Activated CD4-positive, alpha-beta T cell treated with anti-CD3 and anti-CD28 coated beads, Interleukin-10, Interleukin-2, amounts not matched to agents 100 ng/mL and 50 ng/mL, durations not matched to agents 16 hours and 8 hours (primary cell): ENCODE results near the gene GDI1.
A peak's percentile ranks its signal among the peaks of the same experiment; 100 is the strongest.

Source experiments
- DNase-seq: peaks from one replicate; pipeline ENCODE4 v3.0.0-alpha.2; 2020

Gene GDI1

DNA sequence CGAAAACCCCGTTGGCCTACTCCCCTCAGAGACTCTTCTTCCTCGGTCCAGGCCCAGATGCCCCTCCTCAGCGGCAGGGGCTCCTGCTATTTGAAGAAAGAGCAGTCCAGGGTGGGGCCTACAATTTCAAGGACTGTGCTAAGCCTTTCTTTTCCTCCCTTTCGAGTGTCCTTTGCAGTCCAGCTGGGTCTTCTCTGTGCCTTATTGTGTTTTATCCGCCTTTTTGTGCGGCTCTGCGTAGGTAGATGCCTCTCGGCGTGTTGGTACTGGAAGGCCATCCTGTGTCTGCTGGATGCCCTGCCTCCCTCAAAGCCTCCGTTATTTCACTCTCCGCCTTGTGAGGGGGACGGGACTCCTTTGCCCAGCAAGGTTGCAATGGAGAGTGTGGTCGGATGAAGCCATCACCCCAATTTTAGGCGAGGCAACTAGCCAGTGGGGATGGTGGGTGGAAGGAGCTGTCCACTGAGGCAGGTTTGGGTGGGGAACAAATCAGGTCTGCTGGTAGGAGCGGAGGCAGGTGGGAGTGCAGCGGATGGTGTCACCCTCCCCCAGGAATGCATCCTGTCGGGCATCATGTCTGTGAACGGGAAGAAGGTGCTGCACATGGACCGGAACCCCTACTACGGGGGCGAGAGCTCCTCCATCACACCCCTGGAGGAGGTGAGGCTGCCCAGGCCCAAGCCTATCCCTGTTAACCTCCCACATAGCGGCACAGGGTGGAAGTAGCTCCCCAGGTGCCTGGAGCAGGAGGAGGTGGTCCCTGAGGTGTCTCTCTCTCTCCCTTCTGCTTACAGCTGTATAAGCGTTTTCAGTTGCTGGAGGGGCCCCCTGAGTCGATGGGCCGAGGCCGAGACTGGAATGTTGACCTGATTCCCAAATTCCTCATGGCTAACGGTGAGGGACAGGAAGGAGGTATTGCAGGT, 1.3 kb downstream of the GDI1 start:
- no peak for DNase-seq

DNA sequence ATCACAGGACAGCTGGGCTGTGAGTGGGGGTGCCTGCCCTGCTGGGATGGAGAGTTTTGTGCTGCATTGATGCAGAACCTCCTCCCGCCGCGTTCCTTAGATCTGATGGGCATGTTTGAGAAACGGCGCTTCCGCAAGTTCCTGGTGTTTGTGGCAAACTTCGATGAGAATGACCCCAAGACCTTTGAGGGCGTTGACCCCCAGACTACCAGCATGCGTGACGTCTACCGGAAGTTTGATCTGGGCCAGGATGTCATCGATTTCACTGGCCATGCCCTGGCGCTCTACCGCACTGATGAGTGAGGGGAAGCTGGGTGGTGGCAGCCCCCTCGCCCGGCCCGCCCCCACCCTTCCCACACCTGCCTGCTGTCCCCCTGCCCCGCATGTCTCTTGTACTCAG, 2.9 kb downstream of the GDI1 start:
- no peak for DNase-seq

DNA sequence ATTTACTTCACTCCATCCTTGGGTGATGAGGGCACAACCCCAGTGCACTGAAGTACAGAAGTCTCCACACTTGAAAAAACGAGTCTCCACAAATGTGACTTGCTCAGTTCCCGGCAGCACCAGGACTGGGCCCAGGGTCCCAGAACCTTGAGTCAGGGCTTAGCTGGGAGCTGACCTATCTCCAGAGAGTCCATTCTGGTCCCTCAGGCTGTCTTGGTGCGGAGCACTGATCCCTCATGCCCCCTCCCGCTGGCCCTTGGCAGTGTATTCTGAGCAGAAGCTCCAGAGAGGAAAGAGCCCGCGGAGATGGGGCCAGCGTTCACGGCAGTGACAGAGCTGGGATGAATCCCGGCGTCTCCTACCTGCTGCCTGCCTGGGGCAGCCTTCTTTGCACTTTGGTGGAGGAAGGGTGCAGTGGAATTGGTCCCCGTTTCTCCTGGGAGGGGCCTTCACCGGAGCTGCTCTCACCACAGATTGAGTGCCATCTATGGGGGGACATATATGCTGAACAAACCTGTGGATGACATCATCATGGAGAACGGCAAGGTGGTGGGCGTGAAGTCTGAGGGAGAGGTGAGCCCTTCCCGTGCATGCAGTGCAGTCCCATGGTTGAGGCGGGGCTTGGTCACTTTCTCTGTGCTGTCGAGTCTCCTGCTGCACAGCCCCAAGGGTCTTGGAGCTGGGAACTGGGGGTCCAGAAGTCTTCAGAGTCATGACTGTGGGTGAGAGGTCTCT, 3.8 kb downstream of the GDI1 start:
- DNase-seq = no peak

DNA sequence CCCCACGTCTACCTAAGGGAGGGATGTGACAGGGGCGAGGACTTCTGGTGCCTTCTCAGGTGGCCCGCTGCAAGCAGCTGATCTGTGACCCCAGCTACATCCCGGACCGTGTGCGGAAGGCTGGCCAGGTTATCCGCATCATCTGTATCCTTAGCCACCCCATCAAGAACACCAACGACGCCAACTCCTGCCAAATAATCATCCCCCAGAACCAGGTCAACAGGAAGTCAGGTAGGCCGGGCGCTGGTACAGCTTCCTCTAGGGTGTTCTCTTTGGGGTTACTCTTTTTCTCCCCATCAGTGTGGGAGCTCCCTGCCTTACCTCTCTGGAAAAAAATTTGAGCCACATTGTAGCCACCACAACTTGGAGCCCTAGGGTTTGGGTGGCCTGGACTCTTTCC, 4.6 kb downstream of the GDI1 start:
- DNase-seq = no peak

DNA sequence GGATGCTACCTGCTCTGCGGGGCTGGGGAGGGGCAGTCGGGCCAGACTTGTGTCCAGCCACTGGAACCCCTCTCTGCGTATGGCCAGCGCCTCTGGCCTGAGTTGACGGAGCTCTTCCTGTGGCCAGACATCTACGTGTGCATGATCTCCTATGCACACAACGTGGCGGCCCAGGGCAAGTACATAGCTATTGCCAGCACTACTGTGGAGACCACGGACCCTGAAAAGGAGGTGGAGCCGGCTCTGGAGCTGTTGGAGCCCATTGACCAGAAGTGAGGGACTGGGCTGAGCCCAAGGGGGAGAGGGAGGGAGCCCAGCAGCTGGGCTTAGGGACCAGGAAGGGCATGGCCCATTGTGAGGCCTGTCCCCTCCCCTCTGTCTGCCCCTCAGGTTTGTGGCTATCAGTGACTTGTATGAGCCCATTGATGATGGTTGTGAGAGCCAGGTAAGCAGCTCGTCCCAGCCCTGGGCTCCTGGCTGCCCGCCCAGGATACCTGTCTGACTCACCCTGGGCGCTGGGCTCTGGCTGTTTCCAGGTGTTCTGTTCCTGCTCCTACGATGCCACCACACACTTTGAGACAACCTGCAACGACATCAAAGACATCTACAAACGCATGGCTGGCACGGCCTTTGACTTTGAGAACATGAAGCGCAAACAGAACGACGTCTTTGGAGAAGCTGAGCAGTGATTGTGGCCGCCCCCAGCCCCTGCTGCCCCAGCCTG, 5.2 kb downstream of the GDI1 start:
- DNase-seq = no peak

DNA sequence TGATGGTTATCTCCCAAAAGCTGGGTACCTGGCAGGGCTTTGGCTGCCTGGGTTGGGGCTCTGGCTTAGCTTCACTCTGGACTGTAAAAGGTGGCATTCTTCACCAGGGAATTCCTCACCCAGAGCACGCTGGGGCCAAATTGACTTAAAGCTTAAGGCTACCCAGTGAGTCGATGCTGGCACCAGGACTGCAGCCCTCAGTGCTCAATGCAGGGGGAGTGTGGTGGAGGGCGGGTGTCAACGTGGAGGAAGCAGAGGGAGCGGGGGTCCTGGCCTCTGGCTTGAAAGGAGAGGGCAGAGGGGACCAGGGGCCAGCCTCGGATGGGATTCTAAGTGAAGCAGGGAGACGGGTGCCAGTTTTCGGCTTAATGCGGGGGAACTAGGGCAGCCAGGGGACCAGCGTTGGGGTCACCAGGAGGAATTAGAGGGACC, 6.5 kb downstream of the GDI1 start:
- no peak for DNase-seq

DNA sequence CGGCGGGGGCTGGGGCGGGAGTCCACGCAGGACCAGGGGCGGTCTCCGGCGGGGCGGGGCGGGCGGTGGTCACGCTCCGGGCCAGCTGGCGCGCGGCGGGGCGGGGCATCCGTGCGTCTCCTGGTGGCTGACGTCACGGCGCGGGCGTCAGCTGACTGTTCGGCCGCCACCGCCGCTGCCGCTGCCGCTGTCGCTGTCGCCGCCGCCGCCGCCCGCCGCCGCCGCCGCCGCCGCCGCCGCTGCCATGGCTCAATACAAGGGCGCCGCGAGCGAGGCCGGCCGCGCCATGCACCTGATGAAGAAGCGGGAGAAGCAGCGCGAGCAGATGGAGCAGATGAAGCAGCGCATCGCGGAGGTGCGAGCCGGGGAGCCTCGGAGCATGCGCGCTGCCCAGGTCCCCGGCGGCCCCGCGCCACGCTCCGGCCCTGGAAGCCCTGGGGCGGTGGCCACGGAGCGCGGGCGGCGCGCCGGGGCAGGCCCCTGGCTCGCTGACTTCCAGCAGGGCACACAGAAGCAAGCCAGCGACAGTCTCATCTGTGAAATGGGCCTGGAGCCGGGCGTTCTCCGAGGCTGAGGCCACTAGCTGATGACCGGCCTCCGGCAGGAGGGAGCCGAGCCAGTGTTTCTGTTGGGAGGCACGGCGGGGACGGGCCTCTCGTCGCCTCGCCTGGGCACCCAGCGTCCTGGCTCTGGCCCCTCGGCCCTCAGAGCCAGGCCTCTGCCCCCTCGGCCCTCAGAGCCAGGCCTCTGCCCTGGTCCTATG, 7.2 kb downstream of the GDI1 start, which contains the start of gene FAM50A:
Gene FAM50A (plus strand): TSS at position 150 of the 763 bp plus-strand sequence. CDS start 95 bp downstream, at position 245.
- peak; percentile 74 for DNase-seq

DNA sequence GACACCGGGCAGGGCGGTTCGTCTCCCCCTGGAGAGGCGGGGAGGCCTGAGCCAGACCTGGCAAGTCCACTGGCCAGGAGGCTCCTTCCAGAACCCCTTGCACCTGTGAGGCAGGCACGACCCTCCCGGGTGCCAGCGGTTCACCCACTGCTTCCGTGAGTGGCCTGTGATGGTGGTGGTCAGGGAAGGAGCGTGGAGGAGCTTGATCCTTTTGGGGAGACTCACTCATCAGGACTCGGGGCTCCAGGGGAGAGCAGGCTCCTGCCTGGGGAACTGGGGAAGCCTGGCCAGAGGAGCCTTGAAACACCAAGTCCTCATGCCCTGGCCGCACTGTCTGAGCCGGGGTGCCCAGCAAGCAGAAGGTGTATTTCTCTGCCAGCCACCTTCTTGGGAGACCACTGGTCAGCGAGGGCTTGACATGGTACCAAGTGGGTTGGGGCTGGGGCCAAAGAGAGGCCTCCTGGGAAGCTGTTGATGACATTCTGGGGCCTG, 7.8 kb downstream of the GDI1 start:
- no peak for DNase-seq

DNA sequence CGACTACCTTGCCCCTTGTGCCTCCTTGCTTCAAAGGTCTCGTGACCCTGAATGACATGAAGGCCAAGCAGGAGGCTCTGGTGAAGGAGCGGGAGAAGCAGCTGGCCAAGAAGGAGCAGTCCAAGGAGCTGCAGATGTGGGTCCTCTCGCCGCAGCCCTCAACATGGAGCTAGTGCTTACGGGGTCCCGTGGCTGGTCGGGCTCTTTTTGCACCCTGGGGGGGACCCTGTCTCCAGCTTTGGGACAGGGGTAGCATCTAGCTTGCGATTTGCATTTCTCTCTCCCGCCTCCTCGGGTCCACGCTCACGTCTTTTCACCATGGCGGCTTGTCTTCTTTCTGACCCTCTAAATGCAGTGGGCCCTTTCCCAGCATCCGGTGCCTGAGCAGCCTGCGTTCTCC, 8.8 kb downstream of the GDI1 start:
- DNase-seq = no peak

DNA sequence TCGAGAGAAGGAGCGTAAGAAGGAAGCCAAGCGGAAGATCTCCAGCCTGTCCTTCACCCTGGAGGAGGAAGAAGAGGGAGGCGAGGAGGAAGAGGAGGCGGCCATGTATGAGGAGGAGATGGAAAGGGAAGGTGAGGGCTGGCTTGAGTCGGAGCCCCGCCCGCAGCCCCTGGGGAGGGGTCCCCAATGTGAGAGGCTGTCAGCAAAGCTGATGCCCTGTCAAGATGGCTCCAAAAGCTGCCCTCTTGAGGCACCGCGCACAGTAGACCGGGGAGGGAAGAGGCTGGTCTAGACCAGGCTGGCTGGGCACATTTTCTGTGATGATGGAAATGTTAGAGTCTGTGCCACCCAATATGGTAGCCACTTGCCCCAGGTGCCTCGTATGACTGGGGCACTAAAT, 9.5 kb downstream of the GDI1 start:
- DNase-seq = no peak

DNA sequence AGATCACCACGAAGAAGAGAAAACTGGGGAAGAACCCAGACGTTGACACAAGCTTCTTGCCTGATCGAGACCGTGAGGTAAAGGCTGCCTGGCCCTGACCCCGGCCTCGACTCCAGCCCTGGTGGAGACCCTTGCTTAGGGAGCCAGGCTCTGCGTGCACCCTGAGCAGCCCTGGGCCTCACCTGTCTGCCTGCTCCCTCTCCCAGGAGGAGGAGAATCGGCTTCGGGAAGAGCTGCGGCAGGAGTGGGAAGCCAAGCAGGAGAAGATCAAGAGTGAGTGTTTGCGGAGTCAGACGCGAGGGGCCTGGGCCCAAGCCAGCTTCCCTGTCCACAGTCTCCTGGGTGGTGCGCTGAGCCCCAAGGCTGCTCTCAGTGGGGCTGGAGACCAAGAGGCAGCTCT, 11.5 kb downstream of the GDI1 start:
- no peak for DNase-seq

DNA sequence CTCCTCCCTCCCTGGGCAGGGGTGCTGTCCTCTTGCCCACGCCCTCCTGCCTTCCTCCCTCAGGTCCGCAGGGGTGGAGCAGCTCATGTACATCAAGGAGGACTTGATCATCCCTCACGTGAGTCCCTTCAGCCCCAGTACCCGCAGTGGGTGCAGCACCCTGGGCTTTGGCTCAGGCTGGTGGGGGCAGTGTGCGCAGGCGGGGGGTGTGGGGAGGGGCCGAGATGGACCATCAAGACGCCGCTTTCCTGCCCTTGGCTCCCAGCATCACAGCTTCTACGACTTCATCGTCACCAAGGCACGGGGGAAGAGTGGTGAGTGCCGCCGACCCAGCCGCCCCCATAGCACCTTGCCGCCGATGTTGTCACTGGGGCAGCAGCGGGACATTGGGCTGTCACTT, 12.7 kb downstream of the GDI1 start:
- no peak for DNase-seq

DNA sequence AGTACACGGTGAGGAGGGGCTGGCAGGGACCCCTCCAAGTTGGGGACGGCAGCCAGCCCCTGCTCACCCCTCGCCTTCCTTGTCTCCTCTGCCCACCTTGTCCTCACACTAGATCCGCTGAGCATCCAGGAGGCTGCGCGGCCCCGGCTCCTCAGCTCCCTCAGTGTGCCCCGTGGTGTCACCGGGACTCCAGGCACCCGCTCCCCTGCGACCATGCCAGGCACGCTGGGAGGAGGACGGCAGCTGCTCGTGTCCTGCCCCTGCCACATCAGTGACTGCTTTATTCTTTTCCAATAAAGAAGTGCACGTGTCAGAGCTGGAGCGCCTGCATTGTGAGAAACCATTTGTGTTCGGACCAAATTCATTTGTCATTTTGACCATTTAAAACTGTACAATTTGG, 13.4 kb downstream of the GDI1 start:
- no peak for DNase-seq

DNA sequence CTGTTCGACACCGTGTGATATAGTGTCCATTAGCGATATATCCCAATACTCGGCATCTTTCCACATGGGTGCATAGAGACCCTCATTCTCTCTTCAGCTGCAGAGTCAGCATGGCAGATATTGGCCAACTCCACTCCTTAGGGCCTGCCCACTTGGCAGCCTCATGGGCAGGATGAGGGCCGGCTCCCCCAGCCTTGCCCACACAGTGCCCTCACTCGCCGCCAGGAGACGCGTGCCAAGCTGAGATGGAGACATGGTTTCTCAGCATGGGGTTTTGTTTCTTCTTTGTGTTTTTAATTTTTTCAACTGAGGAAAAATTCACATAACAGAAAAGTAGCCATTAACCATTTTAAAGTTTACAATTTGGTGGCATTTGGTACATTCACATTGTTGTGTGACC, 15.9 kb downstream of the GDI1 start:
- DNase-seq = no peak

DNA sequence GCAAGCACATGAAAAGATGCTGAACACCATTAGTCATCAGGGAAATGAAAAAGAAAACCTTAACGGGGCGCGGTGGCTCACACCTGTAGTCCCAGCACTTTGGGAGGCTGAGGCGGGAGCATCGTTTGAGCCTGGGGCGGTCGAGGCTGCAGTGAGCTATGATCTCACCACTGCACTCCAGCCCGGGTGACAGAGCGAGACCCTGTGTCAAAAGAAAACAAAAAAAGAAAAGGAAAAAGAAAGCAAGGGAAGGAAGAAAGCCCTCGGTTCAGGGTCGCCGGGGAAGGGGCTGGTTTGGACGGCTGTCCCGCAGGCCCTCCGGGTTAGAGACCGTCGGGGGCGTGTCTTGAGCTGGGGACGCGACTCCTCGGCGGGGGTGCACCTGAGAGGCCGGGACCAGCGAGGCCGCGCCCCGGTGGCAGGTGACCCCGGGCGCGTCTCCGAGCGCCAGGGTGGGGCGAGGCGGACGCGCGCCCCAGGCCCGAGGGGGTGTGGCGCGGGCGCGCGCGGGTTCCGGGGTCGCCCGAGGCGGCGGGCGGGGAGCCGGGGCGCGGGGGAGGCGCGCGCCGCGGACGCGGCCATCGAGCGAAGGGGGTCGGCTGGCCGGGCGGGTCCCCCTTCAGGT, 20.6 kb downstream of the GDI1 start:
- peak; percentile 59 for DNase-seq

DNA sequence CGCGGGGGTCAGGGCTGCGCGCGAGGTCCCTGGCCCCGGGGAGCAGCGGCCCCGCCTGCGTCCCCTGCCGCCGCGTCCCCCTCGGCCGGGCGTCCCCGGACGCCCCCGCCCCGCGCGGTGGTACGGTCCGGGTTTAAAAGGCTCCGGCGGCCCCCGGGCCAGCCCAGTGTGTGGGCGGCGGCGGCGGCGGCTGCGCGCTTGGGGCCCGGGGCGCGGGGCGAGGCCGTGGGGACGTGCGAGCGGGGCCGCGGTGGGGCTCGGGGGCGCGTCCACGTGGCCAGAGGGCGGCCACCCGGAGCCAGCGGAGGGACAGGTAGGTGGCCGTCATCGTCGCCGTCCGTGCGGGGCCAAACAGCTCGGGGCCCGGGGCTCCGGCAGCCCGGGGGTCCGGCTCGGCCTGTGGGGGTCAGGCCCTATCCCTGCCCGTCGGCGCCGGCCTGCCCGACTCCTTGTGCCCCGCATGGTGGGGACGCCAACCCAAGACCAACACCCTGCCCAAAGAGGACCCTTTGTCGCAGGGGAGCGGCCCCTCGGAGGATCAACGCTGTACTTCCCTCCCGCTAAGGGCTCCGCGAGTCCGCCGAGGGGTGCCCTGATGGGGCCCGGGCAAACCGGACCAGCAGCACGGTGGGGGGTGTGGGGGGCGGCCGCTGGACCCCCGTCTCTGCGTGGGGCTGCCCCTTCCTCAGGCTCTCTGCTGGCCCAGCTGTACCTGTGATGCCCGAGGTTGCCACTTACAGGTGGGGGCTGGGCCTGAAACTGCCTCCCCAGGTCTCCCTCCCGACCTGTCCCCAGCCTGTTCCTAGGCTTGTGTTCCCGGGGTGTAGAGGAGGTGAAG, 21.4 kb downstream of the GDI1 start, which contains the start of gene PLXNA3:
Gene PLXNA3 (plus strand): TSS at position 166 of the 838 bp plus-strand sequence. CDS start 1,903 bp downstream, outside the sequence.
- peak; percentile 57 for DNase-seq

DNA sequence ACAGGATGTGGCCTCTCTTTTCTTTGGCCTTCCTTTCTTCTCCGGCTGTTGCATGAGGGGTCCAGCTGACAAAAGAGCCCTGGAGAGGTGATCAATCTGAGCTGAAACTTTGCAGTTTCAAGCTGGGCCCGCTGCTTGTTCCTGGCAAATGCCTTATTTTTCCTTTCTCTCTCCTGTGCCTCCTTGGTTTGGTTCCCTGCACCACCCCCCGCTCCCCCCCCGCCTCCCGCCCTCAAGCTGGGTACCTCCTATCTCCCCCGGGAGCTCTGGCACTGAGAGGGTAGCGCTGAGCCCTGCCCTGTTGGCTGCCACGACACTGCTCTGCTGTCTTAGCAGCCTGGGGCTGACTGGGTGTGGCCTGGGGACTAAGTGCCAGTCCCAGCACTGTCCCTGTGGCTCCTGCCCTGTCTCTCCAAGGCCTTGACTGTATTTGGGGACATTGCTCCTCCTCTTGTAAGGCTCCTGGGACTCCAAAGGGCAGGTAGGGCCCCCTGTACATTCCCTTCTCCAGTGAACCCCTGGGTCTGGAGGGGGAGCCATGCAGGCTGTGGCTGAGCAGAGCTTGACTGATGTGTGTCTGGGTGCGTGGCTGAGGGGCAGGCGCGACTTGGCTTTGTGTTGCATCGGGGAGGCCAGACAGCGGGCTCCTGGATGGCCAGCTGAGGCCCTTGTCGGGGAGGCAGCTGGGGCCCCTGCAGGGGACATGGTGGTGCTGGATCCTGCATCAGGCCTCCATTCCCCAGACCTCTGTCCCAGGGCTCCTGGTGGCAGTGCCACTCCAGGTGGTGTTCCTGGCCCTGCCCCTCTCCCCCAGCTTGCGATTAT, 22.2 kb downstream of the GDI1 start:
- DNase-seq = peak; percentile 34

DNA sequence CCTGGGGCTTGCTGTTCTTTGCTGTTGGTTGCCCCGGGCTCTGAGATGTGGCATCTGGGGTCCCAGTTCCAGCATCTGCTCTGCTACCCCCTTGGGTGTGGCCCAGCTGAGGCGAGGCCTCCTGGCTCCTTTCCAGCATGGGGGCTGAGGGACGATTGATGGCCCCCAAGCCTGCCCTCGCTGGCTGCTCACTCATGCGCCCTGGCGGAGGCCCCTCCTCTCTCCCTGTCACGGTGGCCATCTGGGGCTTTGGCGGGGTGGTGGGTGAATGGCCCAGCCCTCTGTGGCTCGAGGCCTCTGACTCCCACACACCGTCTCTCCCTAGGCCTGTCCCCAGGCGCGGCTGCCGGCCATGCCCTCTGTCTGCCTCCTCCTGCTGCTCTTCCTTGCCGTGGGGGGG, 22.9 kb downstream of the GDI1 start:
- DNase-seq = no peak

DNA sequence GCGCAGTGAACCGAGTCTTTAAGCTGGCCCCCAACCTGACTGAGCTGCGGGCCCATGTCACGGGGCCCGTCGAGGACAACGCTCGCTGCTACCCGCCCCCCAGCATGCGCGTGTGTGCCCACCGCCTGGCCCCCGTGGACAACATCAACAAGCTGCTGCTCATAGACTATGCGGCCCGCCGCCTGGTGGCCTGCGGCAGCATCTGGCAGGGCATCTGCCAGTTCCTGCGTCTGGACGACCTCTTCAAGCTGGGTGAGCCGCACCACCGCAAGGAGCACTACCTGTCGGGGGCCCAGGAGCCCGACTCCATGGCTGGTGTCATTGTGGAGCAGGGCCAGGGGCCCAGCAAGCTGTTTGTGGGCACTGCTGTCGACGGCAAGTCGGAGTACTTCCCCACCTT, 23.4 kb downstream of the GDI1 start:
- no peak for DNase-seq

DNA sequence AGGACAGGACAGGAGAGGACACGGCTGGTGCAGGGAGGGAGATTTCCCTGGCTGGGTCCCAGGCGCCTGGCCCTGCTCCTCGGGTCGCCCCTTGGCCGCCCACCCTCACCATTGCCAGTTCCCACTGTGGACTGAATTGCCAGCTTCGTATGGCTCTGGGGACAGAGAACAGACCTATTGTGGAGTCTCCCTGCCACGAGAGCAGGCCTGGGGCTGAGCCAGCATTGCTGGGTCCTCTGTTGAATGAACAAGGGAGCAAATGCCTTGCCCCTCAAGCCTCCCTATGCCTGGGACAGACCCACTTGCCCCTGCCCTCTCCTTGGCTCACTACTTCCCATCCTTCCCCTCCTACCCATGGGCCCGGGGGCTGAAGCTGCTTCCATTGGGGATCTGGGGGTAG, 25.4 kb downstream of the GDI1 start:
- no peak for DNase-seq
